ENCODE data around the gene PEX14.

PEX14 gene

DNA sequence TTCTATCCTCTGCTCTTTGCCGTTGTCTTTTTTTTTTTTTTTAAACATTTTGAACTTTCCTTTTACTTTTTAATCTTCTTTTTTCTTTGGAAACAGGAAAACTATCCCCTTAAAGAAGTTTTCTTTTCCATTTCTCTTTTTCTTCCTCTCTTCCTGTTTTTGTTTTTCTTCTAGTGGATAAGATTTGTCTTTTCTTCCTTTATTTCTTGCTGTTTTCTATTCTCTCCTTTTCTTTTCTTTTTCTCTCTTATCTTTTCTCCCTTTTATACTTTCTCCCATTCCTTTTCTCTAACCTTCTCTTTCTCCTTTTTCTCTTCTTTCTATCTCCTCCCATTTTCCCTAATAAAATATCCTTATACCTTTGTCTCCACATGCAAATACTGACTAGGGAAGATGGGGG lies 46.2 kb downstream of the PEX14 start:
- no peak for DNase-seq

DNA sequence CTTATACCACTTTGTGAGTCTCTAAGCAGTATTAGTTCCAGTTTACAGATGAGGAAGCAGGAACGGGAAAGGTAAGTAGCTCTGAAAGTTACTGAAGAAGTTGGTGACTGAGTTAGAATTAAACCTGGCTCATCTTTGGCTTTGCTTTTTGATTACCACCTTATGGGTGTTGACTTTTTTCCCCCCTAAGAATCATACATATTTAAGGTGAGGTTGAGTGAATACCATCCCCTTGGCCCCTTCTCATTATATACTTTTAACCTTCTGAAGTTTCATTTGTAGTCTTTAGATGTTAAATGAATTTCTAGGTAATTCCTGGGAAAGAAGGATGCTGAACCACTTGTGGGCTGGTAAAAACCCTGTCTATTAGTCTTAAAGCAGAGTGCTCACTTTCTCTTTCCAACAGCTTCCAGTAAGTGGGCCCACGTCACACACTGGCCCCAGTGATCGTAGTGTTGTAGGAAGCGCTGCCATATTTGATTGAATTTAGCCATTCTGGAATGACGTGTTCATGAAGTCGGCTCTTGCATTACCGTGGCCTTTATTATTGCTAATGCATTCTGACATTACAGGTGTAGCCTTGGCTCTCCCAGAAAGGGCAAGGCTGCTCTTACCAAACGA lies 46.9 kb downstream of the PEX14 start:
- no peak for DNase-seq

DNA sequence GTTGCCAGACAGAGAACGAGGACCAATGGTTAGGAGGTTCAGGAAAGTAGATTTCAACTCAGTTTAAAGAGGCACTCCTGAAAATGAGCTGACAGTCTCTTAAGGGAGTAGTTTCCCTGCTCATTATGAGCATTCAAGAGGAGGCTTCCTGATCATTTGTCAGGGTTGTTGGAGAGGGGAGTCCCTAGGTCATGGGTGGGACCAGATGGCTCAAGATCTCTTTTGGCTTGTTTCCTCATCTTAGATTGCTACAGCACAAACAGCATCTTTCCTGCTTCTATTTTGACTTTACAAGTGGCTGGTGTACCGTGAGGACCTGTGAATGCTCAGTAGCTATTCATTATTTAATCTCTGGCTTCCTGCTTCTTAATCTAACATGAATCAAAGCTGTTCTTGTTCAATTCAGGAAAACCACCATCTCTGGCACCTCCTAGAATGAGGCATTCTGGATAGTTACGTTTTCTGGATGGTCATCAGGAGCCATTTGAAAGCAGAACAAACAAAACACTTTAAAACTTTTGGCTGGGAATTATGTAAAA lies 47.6 kb downstream of the PEX14 start:
- no peak for DNase-seq

DNA sequence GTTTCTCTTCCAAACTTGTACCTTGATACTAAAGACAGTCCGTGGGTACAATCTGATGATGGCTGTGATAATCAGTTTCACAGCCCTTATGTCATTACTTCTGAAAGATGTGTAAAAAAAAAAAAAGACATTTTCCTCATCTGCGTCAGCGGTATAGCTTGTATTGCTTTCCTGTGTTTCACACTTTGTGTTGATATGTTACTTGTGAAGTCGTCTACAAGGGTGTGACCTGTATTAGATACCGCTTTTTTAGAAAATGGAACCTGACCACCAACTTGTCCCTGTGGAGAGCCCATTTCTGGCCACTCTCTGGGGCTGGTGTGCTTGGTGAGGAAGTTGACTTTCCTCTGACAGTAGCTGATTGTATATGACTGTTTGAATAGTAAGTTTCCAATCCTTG lies 50.5 kb downstream of the PEX14 start:
- DNase-seq = no peak

DNA sequence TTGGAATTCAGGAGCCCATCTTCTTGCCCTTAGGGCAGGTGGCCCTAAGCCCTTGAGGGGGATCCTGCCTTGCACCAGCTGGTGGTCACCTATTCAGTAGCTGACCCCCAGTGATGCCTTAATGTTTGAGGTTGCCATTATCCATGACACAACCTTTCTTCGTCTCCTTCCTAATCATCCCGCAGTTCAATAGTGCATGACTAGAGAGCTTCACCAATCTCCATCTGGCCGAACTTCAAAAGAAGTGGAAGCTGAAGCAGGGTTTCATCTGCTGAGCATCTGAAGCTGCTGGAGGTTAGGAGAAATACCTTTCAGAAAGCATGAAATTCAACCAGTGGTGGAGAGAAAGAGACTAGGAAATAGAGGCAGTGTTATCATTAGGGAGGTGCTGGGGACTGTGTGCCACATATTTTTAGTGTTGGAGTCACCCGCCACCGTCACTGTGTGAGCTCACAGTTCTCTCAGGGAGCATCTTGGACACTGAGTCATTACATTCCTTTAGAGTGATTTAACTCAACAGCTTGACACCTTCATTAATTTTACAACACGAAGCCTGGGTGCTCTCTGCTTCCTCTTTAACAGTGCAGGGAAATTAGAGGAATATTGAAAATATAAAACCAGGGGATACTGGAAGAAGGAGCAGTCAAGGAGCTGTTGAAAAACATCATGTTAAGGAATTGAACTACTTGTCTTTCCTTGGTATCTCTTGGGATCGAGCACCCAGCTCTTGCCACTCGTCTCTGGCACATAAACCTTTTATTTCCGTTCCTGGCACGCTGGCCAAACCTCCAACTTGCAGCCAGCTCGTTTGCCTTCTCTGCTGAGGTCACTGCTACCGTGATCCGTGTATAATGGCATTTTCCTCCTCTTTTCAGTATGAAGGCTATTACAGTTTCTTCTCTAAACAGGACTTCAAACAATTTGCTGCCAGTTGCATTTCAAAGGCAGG lies 53.6 kb downstream of the PEX14 start:
- no peak for DNase-seq

DNA sequence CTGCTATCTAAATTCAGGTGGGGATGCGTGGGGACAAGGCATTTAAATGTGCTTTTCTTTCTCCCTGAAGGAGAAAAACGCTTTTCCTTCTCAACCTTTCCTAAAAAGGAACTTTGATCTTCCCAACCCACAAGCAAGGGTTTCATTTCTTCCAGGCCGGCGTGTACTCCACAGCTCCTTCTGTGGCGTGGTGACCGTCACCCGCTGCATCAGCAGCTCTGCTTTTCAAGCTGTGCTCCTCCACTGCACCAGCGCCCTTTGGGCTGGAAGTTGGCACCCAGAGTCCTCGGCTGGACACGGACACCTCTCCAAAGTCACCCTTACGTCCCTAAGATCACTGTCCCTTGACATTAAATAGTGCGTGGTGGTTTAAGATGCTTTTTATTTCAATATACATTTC lies 54.3 kb downstream of the PEX14 start:
- DNase-seq = no peak

DNA sequence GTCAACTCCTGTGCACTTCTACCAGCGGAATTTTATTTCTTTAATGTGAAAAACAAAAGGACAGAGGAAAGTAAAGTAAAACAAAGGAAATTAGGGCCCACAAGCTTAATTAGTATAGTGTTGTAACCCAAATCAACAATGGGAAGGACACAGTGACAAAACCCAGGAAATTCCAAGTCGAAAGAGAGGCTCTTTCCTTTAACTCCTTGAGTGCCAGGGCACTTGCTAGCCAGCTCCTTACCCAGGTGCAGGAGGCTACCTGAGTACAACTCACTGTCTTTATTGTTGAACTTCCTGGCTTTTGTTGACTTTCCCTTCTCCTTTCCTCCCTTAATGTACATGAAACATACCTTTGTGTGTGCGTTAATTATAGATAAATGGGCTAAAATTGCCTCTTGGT lies 55.0 kb downstream of the PEX14 start:
- DNase-seq = no peak

DNA sequence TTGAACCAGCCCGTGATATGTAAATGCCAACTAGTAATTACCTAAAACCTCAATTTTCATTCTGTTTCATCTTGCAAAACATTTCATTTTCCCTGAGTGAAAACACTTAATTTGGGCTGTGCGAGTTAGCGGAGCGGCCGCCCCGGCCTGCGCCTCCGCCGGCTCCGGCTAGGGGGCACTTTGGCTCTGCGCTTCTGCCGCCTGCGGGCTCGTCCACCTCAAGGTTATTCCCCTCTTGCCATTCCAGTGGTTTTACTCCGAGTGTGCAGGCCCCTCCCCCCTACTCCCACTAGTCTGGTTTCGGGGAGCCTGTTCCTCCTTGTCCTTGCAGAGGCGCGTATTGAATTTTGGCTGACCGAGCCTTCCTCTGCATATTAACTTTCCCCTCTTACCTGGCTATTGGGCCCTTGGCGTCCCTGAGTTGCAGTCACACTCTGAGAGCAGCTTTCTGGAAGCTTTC lies 55.6 kb downstream of the PEX14 start:
- DNase-seq = no peak

DNA sequence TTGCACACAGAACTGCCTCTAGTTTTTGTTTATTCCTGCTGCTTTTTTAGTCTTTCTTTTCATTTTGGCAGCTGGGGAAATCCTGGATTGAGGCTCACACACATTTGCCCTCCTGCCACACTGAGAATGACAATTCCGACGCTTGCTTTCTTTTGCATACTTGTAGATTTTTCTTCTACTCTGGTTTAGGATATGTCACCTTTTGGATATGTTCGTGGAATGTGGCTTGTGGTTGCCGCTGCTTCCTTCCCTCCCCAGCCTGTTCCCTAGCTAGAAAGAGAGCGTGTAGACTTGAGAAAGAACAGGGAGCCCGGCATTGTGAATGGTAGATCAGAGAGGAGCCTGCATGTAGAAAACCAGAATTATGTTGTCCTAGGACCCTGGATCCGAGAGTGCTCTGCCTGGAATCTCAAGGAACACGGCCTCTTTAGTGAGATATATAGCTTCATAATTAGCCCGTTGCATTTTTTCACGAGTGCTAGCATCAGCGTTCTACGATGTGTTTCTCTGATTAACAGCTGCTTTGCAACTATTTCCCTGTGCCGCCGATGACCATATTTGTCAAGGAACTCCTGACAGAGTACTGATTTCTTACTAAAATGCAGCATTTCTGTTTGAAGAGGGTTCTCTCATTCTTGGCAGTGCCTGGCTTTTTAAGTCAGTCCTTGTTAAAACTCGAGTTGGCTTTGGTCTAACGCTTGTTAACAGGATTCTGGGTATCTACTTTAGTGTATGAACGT lies 56.2 kb downstream of the PEX14 start:
- no peak for DNase-seq

DNA sequence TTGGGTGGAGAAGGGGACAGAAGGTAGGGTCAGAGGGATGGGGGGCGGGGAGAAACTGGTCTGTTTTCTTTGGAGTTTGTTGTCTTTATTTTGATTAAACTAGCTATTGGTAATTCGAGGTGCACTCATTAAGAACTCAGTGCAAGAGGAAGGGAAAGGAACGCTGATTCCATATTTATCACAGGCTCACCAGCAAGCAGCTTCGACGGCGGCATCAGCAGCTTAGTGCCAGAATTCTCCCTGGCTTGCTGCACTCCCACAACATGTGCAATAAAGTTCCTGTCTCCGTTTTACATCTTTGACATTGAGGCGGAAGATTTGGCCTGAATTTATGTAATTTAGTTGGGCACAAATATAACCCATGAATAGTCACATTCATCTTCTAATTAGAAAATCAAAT lies 57.6 kb downstream of the PEX14 start:
- DNase-seq = no peak

DNA sequence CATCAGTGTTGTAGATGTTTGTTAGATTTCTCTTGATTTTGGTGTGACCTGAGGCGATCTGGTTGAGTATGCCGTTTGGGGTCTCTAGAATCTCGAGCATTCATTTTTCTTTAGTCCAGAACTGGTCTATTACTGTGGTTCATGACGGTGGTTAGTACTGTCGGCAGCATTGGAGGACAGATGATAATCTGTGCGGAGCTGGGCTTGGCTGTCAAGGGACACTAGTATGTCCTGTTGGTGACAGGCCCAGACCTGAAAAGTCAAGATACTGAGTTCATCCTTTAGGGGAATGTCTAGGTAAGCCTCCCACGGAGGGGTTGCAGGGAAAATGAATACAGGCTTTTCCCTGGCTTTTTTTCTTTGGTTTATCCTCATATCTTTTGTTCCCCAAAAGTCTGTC lies 59.8 kb downstream of the PEX14 start:
- no peak for DNase-seq

DNA sequence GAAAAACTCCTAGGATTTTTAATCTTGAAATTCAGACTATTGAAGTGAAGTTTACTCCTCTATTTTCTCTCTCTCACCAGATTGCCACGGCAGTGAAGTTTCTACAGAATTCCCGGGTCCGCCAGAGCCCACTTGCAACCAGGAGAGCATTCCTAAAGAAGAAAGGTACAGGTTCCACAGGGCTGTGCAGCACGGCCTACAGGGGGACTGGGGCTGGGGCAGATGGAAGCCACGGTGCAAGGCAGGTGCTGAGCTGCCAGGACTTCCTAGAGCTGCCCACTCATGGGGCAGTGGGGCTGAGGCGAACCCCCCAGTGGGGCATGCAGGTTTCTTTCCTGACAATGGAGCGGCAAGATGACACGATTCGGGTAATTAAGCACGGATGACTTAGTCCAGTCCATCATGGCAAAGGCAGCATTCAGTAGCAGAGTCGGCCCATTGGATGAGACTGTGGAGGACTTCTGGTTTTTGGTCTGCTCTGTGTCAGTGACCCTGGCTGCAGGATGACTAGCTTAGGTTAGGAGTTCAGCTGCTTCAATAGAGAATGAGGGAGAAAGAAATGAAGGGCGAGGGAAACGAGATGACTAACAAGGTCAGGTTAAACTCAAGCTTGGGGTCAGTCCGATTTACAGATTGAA lies 61.5 kb downstream of the PEX14 start:
- DNase-seq = no peak

DNA sequence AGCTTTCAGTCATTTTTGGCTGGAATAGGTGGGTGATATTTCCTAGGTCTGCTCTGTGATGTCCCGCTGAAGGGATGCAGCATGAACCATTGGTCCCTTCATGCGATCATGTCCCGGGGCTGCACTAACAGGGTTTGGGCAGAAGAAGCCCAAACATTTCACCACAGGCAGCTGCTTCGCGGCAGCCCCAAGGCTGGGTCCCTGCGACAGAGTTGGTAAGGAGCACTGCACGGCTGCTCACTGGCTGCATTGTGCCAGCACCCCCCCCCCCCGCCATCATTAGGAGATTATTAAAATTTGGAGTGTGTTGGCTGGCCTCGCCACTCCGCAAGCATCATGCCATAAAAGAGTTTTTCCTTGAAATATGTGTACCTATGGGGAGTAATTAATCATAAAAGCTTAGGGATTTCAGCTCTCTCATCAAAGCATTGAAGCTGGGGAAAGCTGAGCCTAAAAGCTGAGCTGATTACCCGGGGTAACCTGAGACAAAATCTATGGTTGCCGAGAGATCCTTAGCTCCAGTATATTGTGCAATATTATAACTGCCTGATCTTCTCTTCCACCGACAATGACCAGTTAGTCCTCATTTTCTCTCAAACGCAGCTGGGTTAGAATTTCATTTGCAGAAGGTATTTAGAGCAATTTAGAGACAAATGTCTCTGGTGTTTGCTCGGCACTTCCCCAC lies 62.5 kb downstream of the PEX14 start:
- no peak for DNase-seq

DNA sequence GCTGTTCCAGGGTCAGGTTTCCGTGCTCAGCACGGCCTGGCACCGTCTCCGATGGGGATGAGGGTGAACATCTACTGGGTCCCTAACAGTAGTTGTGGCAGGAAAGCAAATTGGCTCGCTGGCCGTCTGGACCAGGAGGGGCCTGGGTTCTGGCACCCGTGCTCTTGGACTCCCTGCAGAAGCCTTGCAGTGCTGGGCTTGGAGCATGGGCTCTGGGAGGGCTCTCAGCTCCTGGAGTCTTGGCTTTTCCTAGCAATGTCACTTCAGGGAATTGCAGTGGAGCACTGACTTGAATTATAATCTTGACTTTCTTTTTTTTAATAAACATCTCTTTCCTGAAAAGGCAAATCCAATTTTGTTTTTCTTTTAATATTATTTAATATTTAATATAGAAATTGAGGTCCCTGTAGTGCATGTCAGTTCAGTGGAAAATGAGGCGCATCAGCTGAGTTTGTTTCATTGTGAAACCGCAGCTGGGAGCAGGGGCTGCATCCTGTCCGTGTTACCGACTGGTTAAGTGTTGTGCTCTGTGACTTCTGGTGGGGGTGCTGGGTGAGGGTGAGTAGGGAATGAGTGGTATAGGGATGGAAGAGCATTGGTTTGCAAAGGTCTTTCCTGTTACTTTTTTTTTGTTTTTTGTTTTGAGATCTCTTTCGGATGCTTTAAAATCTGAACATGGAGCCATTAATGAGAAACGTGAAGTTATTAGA lies 64.1 kb downstream of the PEX14 start:
- no peak for DNase-seq

DNA sequence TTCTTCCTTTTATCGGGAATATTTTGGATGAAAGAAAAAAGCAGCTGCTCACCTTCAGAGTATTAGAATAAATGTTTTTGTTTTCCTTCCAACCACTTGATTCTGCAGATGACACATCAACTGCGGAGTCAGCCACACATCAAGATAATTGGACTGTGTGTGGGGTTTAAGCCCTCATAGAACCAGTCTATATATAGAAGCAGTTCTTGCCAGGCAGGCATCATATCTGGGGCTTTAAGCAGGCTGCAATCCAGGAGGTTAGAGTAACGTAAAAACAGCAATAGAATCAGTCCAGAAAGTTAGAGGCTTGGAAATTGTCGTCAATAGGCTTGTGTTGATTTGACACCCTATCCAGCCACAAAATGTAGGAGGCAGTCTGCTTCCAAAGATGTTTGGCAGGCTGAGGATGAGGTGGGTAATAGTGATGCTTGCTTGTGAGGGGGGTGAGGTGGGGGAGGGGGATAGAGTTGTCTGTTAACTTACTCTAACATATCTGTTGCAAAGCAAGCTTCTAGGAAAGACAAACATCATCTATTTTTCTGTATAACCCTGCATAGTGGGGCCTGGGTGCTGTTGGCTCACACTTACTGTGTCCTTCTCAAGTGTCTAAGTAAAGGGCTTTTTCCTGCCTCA lies 64.8 kb downstream of the PEX14 start:
- DNase-seq = no peak

DNA sequence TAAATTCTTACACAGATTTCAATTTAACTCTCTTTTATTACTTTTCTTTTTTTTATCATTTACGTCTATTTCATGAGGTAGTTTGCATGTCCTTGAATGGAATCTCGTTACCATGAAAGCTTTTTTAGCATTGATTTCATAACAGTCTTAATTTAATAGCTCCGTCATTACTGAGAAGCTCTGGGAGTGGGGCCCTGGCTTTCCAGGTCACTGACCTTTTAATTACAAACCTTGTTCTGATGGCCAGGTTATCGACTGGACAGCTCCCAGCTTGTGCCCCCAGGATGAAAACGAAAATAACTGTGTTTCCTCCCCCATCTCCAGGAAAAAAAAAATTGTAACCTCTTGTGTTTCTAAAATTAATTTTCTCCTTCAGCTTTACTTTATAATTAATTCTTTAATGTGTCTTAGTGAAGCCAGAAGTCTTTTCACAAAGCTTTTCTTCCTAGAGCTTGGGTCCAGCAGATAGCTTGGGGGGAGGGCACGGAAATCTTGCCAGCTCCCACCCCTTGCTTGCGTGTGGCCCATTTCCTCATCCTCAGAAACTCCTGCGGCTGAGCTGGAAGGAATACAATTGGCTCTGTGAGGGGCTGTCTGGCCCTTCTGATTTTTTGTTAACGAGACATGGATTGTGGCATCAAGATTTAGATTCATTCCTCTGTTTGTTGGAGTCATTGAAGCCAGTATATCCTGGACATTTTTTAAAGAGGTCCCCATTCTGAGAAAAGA lies 65.7 kb downstream of the PEX14 start:
- DNase-seq = no peak

DNA sequence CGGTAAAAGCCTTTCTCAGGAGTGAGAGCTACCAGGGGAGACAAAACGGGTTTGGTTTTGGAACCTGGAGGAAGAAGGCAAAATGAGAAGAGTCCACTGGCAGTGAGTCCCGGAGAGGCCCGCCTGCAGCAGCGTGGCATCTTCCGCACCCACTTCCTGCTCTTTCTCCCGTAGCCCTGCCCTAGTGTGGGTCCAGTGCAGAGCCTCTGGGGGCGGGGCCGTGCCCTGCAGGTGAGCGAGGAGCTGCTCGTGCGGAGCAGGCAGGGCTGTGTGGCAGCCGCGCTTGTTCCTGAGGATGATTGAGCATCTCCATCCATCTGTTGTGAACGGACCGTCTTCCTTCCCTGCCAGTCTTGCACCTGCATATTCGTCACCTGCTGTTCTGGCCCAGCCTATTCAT lies 66.5 kb downstream of the PEX14 start:
- DNase-seq = peak in 1 of 2 experiments; percentile 32

DNA sequence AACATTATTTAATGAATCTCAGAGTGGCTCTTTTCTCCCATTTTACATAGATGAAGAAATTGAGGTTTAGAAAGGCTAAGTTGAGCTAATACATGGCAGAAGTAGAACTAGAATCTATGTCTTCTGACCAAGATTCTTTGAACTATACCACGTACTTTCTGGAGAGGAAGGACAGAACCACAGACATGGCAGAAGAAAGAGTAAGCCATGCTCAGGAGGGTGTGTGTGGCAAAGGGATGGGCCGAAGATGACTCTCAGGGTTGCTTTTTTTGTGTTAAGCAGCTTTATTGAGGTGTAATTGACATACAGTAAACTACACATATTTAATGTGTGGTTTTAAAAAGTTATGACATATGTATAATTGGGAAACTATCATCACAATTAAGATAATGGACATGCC lies 69.5 kb downstream of the PEX14 start:
- DNase-seq = no peak

DNA sequence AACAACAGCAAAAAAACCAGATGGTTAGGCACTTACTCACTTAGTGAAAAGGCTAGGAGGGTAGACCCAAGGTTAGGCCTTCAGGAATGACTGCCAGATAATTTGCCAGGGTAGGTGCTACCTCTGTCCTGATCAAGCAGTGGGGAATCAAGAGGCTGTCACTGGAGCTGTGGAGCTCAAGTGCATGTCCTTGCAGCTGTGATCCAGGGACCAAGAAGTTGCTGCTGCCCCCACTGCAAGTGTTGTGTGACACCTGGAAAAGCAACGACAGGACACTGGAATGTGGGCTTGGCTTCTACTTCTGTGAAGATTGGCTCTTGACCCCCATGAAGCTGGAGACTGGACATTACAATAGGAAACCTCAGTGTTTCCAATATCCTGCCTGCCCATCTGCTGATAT lies 72.1 kb downstream of the PEX14 start:
- no peak for DNase-seq

DNA sequence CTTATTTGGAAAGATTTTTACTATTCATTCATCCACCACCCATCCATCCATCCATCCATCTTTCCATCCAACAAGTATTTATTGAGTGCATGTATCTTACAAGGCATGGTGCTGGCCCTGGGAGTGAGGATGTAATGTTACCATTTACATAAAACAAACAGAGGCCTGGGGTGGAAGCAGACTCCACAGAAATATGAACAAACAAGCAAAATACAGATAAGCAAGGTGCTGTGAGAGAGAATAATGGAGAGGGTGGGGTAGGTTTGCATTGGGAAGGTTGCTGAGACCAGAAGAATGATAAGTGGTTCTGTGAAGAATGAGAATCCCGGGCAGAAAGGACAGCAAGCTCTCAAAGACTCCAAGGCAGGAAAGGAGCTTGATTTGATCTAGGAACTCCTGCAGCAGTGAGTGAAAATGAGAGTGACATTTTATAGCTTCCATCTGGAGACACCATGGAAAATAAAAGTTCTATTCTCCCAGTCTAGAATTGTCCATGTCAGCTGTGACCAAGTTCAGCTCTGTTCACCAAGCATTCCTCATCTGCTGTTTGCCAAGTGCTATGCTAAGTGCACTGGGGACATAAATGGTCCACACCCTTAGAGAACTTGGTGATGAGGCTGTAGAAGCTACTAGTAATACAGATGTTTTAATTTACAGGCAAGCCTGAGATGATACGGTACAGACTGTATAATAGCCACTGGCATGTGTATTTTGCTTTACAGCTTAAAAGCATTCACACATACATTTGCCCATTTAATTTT lies 75.3 kb downstream of the PEX14 start:
- no peak for DNase-seq
